WTC11 (cell line): ENCODE results near the gene TMEM192.

Experiments used
- CREB1 ChIP-seq: sonication (generic); formaldehyde crosslinking; IDR thresholded peaks from 2 replicates; pipeline ENCODE4 v1.8.0; 2023; ENCODE audit warnings: mild to moderate bottlenecking, missing genetic modification reagents
- NR2C2 ChIP-seq: sonication (generic); formaldehyde crosslinking; IDR thresholded peaks from 2 replicates; pipeline ENCODE4 v1.8.0; 2022; ENCODE audit warnings: mild to moderate bottlenecking, missing genetic modification reagents
- SMAD4 ChIP-seq: sonication (generic); formaldehyde crosslinking; IDR thresholded peaks from 2 replicates; pipeline ENCODE4 v1.8.0; 2022; ENCODE audit warnings: mild to moderate bottlenecking, missing genetic modification reagents
- TP53 ChIP-seq: sonication (generic); formaldehyde crosslinking; IDR thresholded peaks from 2 replicates; pipeline ENCODE4 v1.8.1; 2023; ENCODE audit warnings: mild to moderate bottlenecking, missing genetic modification reagents
- TF ChIP-seq, protein P1 (sequence below): fragments of 200-600 bp; IDR thresholded peaks from 2 replicates; pipeline ENCODE4 v1.8.0; 2022; ENCODE audit warnings: antibody characterized with exemption
- TF ChIP-seq, protein P2 (sequence below): sonication (generic); formaldehyde crosslinking; IDR thresholded peaks from 2 replicates; pipeline ENCODE4 v1.8.1; 2023; ENCODE audit warnings: mild to moderate bottlenecking, missing genetic modification reagents
- TF ChIP-seq, protein P3 (sequence below): sonication (generic); formaldehyde crosslinking; IDR thresholded peaks from 2 replicates; pipeline ENCODE4 v1.8.1; 2023; ENCODE audit warnings: mild to moderate bottlenecking, missing genetic modification reagents, borderline replicate concordance
- TF ChIP-seq, protein P4 (sequence below): sonication (generic); formaldehyde crosslinking; IDR thresholded peaks from 2 replicates; pipeline ENCODE4 v1.8.0; 2022; ENCODE audit warnings: mild to moderate bottlenecking, missing genetic modification reagents

DNA sequence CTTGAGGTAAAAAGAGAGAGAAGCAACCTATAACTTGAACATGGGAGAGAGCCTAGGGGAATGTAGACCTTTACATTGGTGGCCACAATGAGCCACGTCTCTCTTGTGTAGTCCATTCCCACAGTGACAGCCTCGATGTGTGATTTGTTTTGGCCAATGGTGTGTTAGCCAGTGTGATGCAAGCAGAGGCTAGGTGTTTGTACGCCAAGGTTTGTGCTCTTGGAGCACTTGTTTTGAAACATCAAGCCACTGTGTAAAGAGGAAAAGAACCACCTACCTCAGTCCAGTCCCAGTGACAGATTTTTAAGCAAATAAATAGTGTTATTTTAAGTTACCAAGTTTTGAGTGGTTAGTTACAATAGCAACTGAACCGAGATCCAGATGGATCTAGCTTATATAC is 23.9 kb upstream of the TMEM192 start:
- TF ChIP-seq, protein P1, sequence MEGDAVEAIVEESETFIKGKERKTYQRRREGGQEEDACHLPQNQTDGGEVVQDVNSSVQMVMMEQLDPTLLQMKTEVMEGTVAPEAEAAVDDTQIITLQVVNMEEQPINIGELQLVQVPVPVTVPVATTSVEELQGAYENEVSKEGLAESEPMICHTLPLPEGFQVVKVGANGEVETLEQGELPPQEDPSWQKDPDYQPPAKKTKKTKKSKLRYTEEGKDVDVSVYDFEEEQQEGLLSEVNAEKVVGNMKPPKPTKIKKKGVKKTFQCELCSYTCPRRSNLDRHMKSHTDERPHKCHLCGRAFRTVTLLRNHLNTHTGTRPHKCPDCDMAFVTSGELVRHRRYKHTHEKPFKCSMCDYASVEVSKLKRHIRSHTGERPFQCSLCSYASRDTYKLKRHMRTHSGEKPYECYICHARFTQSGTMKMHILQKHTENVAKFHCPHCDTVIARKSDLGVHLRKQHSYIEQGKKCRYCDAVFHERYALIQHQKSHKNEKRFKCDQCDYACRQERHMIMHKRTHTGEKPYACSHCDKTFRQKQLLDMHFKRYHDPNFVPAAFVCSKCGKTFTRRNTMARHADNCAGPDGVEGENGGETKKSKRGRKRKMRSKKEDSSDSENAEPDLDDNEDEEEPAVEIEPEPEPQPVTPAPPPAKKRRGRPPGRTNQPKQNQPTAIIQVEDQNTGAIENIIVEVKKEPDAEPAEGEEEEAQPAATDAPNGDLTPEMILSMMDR, result no peak
- TF ChIP-seq NR2C2 (CRISPR knock-in tag) (no peak), CREB1 (no peak), SMAD4 (CRISPR knock-in tag) (no peak), TP53 (no peak)
- TF ChIP-seq, protein P2, sequence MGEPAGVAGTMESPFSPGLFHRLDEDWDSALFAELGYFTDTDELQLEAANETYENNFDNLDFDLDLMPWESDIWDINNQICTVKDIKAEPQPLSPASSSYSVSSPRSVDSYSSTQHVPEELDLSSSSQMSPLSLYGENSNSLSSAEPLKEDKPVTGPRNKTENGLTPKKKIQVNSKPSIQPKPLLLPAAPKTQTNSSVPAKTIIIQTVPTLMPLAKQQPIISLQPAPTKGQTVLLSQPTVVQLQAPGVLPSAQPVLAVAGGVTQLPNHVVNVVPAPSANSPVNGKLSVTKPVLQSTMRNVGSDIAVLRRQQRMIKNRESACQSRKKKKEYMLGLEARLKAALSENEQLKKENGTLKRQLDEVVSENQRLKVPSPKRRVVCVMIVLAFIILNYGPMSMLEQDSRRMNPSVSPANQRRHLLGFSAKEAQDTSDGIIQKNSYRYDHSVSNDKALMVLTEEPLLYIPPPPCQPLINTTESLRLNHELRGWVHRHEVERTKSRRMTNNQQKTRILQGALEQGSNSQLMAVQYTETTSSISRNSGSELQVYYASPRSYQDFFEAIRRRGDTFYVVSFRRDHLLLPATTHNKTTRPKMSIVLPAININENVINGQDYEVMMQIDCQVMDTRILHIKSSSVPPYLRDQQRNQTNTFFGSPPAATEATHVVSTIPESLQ (CRISPR knock-in tag), result no peak
- TF ChIP-seq, protein P3, sequence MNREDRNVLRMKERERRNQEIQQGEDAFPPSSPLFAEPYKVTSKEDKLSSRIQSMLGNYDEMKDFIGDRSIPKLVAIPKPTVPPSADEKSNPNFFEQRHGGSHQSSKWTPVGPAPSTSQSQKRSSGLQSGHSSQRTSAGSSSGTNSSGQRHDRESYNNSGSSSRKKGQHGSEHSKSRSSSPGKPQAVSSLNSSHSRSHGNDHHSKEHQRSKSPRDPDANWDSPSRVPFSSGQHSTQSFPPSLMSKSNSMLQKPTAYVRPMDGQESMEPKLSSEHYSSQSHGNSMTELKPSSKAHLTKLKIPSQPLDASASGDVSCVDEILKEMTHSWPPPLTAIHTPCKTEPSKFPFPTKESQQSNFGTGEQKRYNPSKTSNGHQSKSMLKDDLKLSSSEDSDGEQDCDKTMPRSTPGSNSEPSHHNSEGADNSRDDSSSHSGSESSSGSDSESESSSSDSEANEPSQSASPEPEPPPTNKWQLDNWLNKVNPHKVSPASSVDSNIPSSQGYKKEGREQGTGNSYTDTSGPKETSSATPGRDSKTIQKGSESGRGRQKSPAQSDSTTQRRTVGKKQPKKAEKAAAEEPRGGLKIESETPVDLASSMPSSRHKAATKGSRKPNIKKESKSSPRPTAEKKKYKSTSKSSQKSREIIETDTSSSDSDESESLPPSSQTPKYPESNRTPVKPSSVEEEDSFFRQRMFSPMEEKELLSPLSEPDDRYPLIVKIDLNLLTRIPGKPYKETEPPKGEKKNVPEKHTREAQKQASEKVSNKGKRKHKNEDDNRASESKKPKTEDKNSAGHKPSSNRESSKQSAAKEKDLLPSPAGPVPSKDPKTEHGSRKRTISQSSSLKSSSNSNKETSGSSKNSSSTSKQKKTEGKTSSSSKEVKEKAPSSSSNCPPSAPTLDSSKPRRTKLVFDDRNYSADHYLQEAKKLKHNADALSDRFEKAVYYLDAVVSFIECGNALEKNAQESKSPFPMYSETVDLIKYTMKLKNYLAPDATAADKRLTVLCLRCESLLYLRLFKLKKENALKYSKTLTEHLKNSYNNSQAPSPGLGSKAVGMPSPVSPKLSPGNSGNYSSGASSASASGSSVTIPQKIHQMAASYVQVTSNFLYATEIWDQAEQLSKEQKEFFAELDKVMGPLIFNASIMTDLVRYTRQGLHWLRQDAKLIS (CRISPR knock-in tag), result no peak
- TF ChIP-seq, protein P4, sequence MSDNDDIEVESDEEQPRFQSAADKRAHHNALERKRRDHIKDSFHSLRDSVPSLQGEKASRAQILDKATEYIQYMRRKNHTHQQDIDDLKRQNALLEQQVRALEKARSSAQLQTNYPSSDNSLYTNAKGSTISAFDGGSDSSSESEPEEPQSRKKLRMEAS (CRISPR knock-in tag), result no peak
